Esophagus muscularis mucosa (tissue), 4 donors: ENCODE results near the gene ANKRD2.

Experiments
- CTCF ChIP-seq, 3 experiments: fragments of 200-600 bp in 2 of 3; fragments of 450-650 bp in 1 of 3; sonication (generic) in 2 of 3; IDR thresholded peaks; one replicate each; pipeline ENCODE4 v1.5.1; 2017 to 2019; ENCODE audit warnings: antibody characterized with exemption in 3 of 3, mild to moderate bottlenecking in 2 of 3, moderate library complexity in 1 of 3
- EP300 ChIP-seq: sonication (generic); formaldehyde crosslinking; IDR thresholded peaks from one replicate; pipeline ENCODE4 v1.6.1; 2017; ENCODE audit warnings: antibody characterized with exemption
- POLR2A ChIP-seq: fragments of 450-650 bp; IDR thresholded peaks from one replicate; pipeline ENCODE4 v1.6.1; 2017; ENCODE audit warnings: antibody characterized with exemption, moderate library complexity, mild to moderate bottlenecking, low read depth
- POLR2AphosphoS5 ChIP-seq, 2 donors: sonication (generic); formaldehyde crosslinking; IDR thresholded peaks; one replicate each; pipeline ENCODE4 v1.6.1; 2017; ENCODE audit warnings: antibody characterized with exemption in 2 of 2

- TF ChIP-seq CTCF (IDR thresholded peaks at IDR 0.05) (no peak), EP300 (no peak), POLR2AphosphoS5 (IDR thresholded peaks at IDR 0.05) (no peak), POLR2A (no peak)
Observed at GRCh38 chr10:97548828-97549455, 23.6 kb upstream of the ANKRD2 start.
